Type B pancreatic cell (in vitro differentiated cells): ENCODE data around the gene TENM3. TPM values are rescaled to one million over a fixed set of nuclear protein-coding genes. Genes with fewer than 3 reads are reported as not detected.

Experiments
- DNase-seq: peaks from one replicate; pipeline ENCODE4 v3.0.0; 2021; ENCODE audit warnings: mixed read lengths; ENCODE audit not compliant: unreplicated experiment; ENCODE audit errors: extremely low spot score
- H3K27ac Mint-ChIP-seq: 2 replicates; pipeline ENCODE4 v1.8.0; 2021; ENCODE audit warnings: mild to moderate bottlenecking, mixed read lengths
- H3K27me3 Mint-ChIP-seq: 2 replicates; pipeline ENCODE4 v1.8.0; 2021; ENCODE audit warnings: mixed read lengths
- H3K36me3 Mint-ChIP-seq: 2 replicates; pipeline ENCODE4 v1.8.0; 2021; ENCODE audit warnings: mixed read lengths
- H3K4me1 Mint-ChIP-seq: one replicate; pipeline ENCODE4 v1.8.0; 2021; ENCODE audit warnings: mixed read lengths; ENCODE audit not compliant: unreplicated experiment
- H3K4me3 Mint-ChIP-seq: 2 replicates; pipeline ENCODE4 v1.8.0; 2021; ENCODE audit warnings: mild to moderate bottlenecking, mixed read lengths
- H3K9me3 Mint-ChIP-seq: 2 replicates; pipeline ENCODE4 v1.8.0; 2021; ENCODE audit warnings: mixed read lengths
- CTCF ChIP-seq: fragments of 200-600 bp; sonication (generic); conservative IDR thresholded peaks from 2 replicates; pipeline ENCODE4 v1.5.0; 2021; ENCODE audit warnings: antibody characterized with exemption, mild to moderate bottlenecking
- total RNA-seq: library from RNA; stranded (reverse); gene quantifications from 2 replicates; pipeline ENCODE4 v1.2.1, GENCODE V29; 2021; ENCODE audit warnings: low replicate concordance

The TENM3 gene
- total RNA-seq, 1 donor from 2014 or later = 73.5 TPM

DNA sequence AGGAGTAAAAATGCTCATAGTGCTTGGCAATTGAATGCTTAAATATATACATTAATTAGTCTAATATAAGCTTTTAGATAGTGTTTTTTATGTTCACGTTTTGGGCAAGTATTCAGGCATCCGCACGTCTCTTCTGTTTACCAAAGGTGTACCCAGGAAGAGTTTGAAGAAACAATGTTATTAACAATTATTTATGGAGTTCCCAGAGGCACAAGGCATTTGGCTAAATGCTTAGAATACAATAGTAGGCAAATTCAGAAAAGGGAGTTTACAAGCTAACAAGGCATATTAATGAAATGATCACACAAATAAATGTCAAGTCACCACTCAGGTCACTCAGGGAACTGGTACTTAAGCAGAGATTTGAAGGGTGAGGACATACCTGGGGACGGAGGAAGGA is 294.8 kb downstream of the TENM3 start:
- no peak for TF ChIP-seq CTCF
- no peak for DNase-seq
- Mint-ChIP-seq H3K4me1 (peaks cover 4% of the 10 kb centered on the region), H3K36me3 (no peaks in the 10 kb centered on the region), H3K4me3 (no peak overlapping the region), H3K9me3 (no peaks in the 10 kb centered on the region), H3K27ac (no peak overlapping the region), H3K27me3 (no peaks in the 10 kb centered on the region)

DNA sequence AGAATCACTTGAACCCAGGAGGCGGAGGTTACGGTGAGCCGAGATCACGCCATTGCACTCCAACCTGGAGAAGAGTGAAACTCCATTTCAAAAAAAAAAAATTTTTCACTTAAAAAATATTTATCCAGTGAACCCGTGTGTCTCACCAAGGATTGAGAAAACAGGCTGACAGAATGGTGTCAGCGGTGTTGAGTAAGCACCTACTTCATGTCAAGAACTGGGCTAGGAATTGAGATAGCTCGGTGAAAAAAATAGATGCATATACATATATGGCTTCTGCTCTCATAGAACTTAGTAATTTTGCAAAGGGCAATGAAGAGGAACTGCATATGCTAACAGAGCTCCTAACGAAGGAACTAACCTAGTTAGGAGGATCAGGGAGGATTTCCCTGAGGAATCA is 297.3 kb downstream of the TENM3 start:
- TF ChIP-seq CTCF = no peak
- Mint-ChIP-seq H3K27me3 (no peaks in the 10 kb centered on the region), H3K27ac (no peak overlapping the region), H3K4me1 (no peaks in the 10 kb centered on the region), H3K4me3 (no peak overlapping the region), H3K9me3 (no peaks in the 10 kb centered on the region), H3K36me3 (no peaks in the 10 kb centered on the region)
- DNase-seq = no peak

DNA sequence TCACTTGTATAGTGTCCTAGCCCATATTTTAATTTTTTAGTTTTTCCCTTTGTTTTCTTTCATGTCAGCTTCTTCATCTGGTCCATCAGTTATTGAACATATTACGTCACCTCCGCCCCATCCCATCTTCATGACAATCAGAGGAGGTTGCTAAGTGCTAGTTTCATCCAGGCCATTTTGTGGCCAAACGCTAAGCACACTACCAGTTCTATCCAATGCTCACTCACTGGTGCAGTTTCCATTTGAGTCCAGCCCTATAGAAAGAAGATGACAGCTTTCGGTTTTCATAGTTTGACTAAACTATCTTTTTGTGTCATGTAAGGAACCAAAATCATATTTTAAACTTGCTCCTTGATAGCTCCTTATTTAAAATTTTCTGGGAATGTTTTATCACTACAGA is 304.2 kb downstream of the TENM3 start:
- DNase-seq = no peak
- Mint-ChIP-seq H3K36me3 (peaks cover 7% of the 10 kb centered on the region), H3K4me3 (no peak overlapping the region), H3K27me3 (no peaks in the 10 kb centered on the region), H3K27ac (no peak overlapping the region), H3K4me1 (peaks cover 17% of the 10 kb centered on the region), H3K9me3 (no peaks in the 10 kb centered on the region)
- no peak for TF ChIP-seq CTCF

- Mint-ChIP-seq H3K36me3 (peaks cover 9% of the 10 kb centered on the region), H3K4me3 (no peak overlapping the region), H3K27ac (no peak overlapping the region), H3K4me1 (peaks cover 17% of the 10 kb centered on the region), H3K27me3 (no peaks in the 10 kb centered on the region), H3K9me3 (no peaks in the 10 kb centered on the region)
- no peak for TF ChIP-seq CTCF
- no peak for DNase-seq
Observed at GRCh38 chr4:182548156-182548555, 305.0 kb downstream of the TENM3 start.

DNA sequence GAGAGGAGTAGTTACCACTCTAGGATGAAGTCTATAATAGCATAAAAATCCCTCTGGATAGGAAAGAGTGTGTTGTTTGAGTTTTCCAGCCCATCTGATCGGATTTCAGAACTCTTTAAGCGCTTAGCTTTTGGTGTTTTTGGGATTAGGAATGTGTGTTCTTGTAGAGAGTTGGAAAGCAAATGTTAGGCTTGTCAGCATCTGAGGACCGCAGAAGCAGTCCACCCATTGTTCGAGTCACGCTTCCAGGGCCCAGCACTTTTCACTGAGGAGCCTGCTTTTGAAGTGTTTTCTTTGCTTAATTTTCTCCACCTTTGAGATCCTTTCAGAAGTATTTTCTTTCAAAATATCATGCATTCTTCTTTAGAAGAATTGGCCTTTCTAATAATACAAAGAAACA is 306.2 kb downstream of the TENM3 start:
- no peak overlapping the region for H3K4me3 Mint-ChIP-seq

More for the DNA sequence above, 306.2 kb downstream of the TENM3 start:
- peaks cover 26% of the 10 kb centered on the region for H3K4me1 Mint-ChIP-seq
- DNase-seq = no peak
- H3K9me3 Mint-ChIP-seq = no peaks in the 10 kb centered on the region
- no peak overlapping the region for H3K27ac Mint-ChIP-seq
- TF ChIP-seq CTCF = no peak
- H3K36me3 Mint-ChIP-seq = peaks cover 9% of the 10 kb centered on the region
- no peaks in the 10 kb centered on the region for H3K27me3 Mint-ChIP-seq
